ENCODE results near the gene ATG16L1. TPM values are rescaled to one million over a fixed set of nuclear protein-coding genes. Genes with fewer than 3 reads are reported as not detected.

ATG16L1 gene
- total and polyA plus RNA-seq, 2 of the 4 experiments (the other 2 are of a cell fraction) = 20.0 to 26.2 TPM

GRCh38 chr2:233258211-233258610 lies 6.7 kb downstream of the ATG16L1 start:
- ChIA-PET POLR2A (ENCODE audit: unreplicated experiment) (no interaction called here), CTCF (no interaction called here)
- Histone ChIP-seq H3K14ac (replicated peaks; ENCODE audit: low read depth, low read length) (no peak overlapping the region), H2BK5ac (ENCODE audit: low read depth, low read length, poor library complexity, severe bottlenecking) (no peak overlapping the region), H3K4me1 (ENCODE audit: control insufficient read depth, insufficient read depth, low read length) (peaks cover 2% of the 10 kb centered on the region; the same call in 1 of the 2 replicates), H3K36me3 (ENCODE audit: control insufficient read depth, insufficient read depth, low read length) (peaks cover 31% of the 10 kb centered on the region), H4K91ac (ENCODE audit: insufficient read depth, low read depth, low read length) (no peak overlapping the region), H4K8ac (ENCODE audit: low read depth in 2 of 2, low read length in 2 of 2) (no peak overlapping the region), H3K4me2 (ENCODE audit: low read depth, low read length) (no peak overlapping the region), H3K56ac (ENCODE audit: extremely low read depth, insufficient read depth, low read length) (no peak overlapping the region), H3K23ac (ENCODE audit: low read depth, low read length) (no peak overlapping the region), H3K79me1 (ENCODE audit: low read depth in 1 of 2, low read length in 2 of 2) (peaks cover 21 to 63% of the 10 kb centered on the region in 2 experiments), H2BK120ac (ENCODE audit: low read depth, low read length) (no peak overlapping the region), H2AK9ac (replicated peaks; ENCODE audit: low read depth, low read length, poor library complexity) (no peak overlapping the region), H3K4ac (ENCODE audit: low read depth, low read length) (no peak overlapping the region), H3K9me1 (ENCODE audit: insufficient read depth, low read length) (peaks cover 8% of the 10 kb centered on the region; the same call in 1 of the 2 replicates), H3K9ac (ENCODE audit: low read depth, low read length) (no peak overlapping the region), H4K5ac (ENCODE audit: low read depth, low read length) (no peak overlapping the region), H2BK20ac (ENCODE audit: low read depth, low read length) (no peak overlapping the region), H3K27me3 (ENCODE audit: control insufficient read depth, insufficient read depth, low read length) (no peaks in the 10 kb centered on the region), H3K4me3 (ENCODE audit: insufficient read depth, low read depth, low read length) (no peak overlapping the region), H4K20me1 (ENCODE audit: insufficient read depth, low read length) (peaks cover 17% of the 10 kb centered on the region; the same call in 1 of the 2 replicates), H3K18ac (ENCODE audit: low read depth, low read length) (no peak overlapping the region), H2AK5ac (ENCODE audit: low read depth, low read length) (no peak overlapping the region), H2AFZ (replicated peaks; ENCODE audit: low read length, poor library complexity) (no peak overlapping the region), H3K9me3 (ENCODE audit: control insufficient read depth, insufficient read depth, low read length) (no peaks in the 10 kb centered on the region), H2BK15ac (ENCODE audit: low read depth, low read length) (no peak overlapping the region), H3K27ac (ENCODE audit: insufficient read depth, low read length) (no peak overlapping the region)
- TF ChIP-seq MXI1 (IDR thresholded peaks at IDR 0.05; ENCODE audit: borderline replicate concordance, low read depth, low read length) (no peak), RFX5 (IDR thresholded peaks at IDR 0.05; ENCODE audit: low read depth, low read length) (no peak), MAZ (IDR thresholded peaks at IDR 0.05; ENCODE audit: borderline replicate concordance, low read depth, low read length) (no peak), NFE2L2 (IDR thresholded peaks at IDR 0.05; ENCODE audit: low read depth, low read length) (no peak), CTCF (conservative IDR thresholded peaks at IDR 0.05; ENCODE audit: low read depth, low read length) (no peak), RAD21 (IDR thresholded peaks at IDR 0.05; ENCODE audit: low read length) (no peak), CHD1 (IDR thresholded peaks at IDR 0.05; ENCODE audit: low read depth, low read length) (no peak), MAFK (IDR thresholded peaks at IDR 0.05; ENCODE audit: low read depth, low read length) (no peak), BHLHE40 (IDR thresholded peaks at IDR 0.05; ENCODE audit: low read depth, low read length) (no peak), ELK1 (IDR thresholded peaks at IDR 0.05; ENCODE audit: borderline replicate concordance, low read depth, low read length) (no peak), POLR2A (IDR thresholded peaks at IDR 0.05; ENCODE audit: low read depth, low read length) (no peak), CEBPB (IDR thresholded peaks at IDR 0.05; ENCODE audit: low read depth, low read length) (no peak), SMC3 (IDR thresholded peaks at IDR 0.05; ENCODE audit: low read depth, low read length) (no peak), USF2 (IDR thresholded peaks at IDR 0.05; ENCODE audit: low read depth, low read length) (no peak), FOS (IDR thresholded peaks at IDR 0.05; ENCODE audit: low read depth, low read length) (no peak), RCOR1 (IDR thresholded peaks at IDR 0.05; ENCODE audit: insufficient replicate concordance, low read length) (no peak)
- dilution Hi-C loops (cut with HindIII; ENCODE audit: low sequenced_read_pairs, unreplicated experiment) = no loop called here
- in situ Hi-C loops (cut with MboI; ENCODE audit: low sequenced_read_pairs) = no loop called here
- WGBS, 2 experiments (ENCODE audit: extremely low coverage in 2 of 2, insufficient read length in 1 of 2) = 80% methylated on average over 1 of the region's 2 CpGs; no CpG with 5 or more reads in 1 of the 2 experiments
- DNase-seq (no peak), ATAC-seq (ENCODE audit: low read depth) (no peak)
- intact Hi-C loops (cut with micrococcal nuclease) = loop anchor here (10.0 kb wide), 1 partner anchor 273 kb away; no protein-coding TSS in a partner anchor
- BruUV-seq (replicated peaks) = no TSS peak

Data from IMR-90 (cell line).